ENCODE measurements around the gene ZNF140. TPM values are rescaled to one million over a fixed set of nuclear protein-coding genes. Genes with fewer than 3 reads are reported as not detected.

ZNF140 gene
- total and polyA plus RNA-seq, 8 donors = 6.5 to 19.6 (median 9.6) TPM

- intact Hi-C loops (cut with DNase I) = no loop called here
- Histone ChIP-seq H3K4me3 (peak overlapping the region; percentile 75 to 87 (median 80)), H3K27me3 (no peaks in the 10 kb centered on the region), H3K4me1 (peaks cover 0 to 6% (median 0%) of the 10 kb centered on the region in 3 donors), H3K36me3 (peaks cover 0 to 15% (median 0%) of the 10 kb centered on the region in 3 donors), H3K9me3 (peaks cover 0 to 18% (median 3%) of the 10 kb centered on the region in 4 donors), H3K27ac (peak overlapping the region; percentile 86 to 95 (median 92))
- TF ChIP-seq, protein P1, sequence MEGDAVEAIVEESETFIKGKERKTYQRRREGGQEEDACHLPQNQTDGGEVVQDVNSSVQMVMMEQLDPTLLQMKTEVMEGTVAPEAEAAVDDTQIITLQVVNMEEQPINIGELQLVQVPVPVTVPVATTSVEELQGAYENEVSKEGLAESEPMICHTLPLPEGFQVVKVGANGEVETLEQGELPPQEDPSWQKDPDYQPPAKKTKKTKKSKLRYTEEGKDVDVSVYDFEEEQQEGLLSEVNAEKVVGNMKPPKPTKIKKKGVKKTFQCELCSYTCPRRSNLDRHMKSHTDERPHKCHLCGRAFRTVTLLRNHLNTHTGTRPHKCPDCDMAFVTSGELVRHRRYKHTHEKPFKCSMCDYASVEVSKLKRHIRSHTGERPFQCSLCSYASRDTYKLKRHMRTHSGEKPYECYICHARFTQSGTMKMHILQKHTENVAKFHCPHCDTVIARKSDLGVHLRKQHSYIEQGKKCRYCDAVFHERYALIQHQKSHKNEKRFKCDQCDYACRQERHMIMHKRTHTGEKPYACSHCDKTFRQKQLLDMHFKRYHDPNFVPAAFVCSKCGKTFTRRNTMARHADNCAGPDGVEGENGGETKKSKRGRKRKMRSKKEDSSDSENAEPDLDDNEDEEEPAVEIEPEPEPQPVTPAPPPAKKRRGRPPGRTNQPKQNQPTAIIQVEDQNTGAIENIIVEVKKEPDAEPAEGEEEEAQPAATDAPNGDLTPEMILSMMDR (IDR thresholded peaks at IDR 0.05) = no peak
- WGBS, 2 donors = 18 to 29% methylated on average over 15 to 26 of the region's 26 CpGs
- peak; percentile 19 to 47 (median 36) for ATAC-seq
- DNase-seq = peak in 1 of 6 donors; percentile 13
- no peak for FAIRE-seq
These were observed 48.8 kb downstream of the ZNF140 start for GRCh38 chr12:133129368-133130037.

- Histone ChIP-seq H3K4me1 (peaks cover 0 to 6% (median 0%) of the 10 kb centered on the region in 3 donors), H3K27me3 (no peaks in the 10 kb centered on the region), H3K9me3 (peaks cover 0 to 13% (median 3%) of the 10 kb centered on the region in 4 donors), H3K4me3 (peak within 1 kb of the TSS; percentile 75 to 87 (median 80)), H3K27ac (peak within 1 kb of the TSS; percentile 86 to 95 (median 92)), H3K36me3 (peaks cover 0 to 13% (median 0%) of the 10 kb centered on the region in 3 donors)
- ATAC-seq = peak; percentile 93 to 99 (median 96)
- DNase-seq = peak; percentile 95 to 99 (median 98)
- intact Hi-C loops (cut with DNase I) = no loop called here
- TF ChIP-seq, protein P1 (IDR thresholded peaks at IDR 0.05) = no peak
- FAIRE-seq = no peak
- WGBS, 2 donors = 0% methylated on average over 74 to 87 of the region's 87 CpGs
These were observed 49.5 kb downstream of the ZNF140 start, which contains the start of the genes ZNF10 and ZNF891 for GRCh38 chr12:133130038-133130807. ZNF10 (plus strand) TSS chr12:133130627; CDS start chr12:133144493, 13,866 bp downstream. ZNF891 (minus strand) TSS chr12:133130274; CDS start chr12:133121918, 8,356 bp downstream.

GRCh38 chr12:133130808-133131128 is 50.0 kb downstream of the ZNF140 start:
- peak in 3 of 4 donors; percentile 11 to 33 (median 19) for ATAC-seq
- Histone ChIP-seq H3K27me3 (no peaks in the 10 kb centered on the region), H3K27ac (peak overlapping the region; percentile 86 to 95 (median 92)), H3K36me3 (peaks cover 0 to 9% (median 0%) of the 10 kb centered on the region in 3 donors), H3K4me3 (peak overlapping the region; percentile 75 to 87 (median 80)), H3K4me1 (peaks cover 0 to 6% (median 0%) of the 10 kb centered on the region in 3 donors), H3K9me3 (peaks cover 0 to 9% (median under 1%) of the 10 kb centered on the region in 4 donors)
- peak in 4 of 6 donors; percentile 38 to 72 (median 45) for DNase-seq
- no peak for FAIRE-seq
- WGBS, 2 donors = 1% methylated on average over 17 of the region's 17 CpGs
- TF ChIP-seq, protein P1 (IDR thresholded peaks at IDR 0.05) = no peak
- intact Hi-C loops (cut with DNase I) = no loop called here

DNA sequence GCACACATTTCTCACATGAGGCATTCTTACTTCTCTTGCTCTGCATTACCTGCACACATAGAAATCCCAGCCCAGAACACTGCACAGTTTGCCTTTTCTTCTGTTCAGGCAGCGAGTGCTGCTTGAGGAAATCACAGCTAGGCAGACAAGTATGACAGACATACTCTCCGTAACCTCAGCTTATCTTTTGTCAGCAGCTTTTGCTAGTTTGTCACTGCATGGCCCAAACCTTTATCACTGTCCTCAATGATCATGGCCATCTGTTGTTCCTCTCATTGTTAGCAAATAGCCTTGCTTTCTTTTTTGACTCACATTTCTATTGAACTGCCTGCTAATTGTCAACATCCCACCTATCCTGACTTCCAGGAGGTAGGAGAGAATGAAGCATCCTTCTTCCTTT is 55.0 kb downstream of the ZNF140 start:
- Histone ChIP-seq H3K36me3 (peaks cover 0 to 4% (median 0%) of the 10 kb centered on the region in 3 donors), H3K9me3 (peaks cover 0 to 4% (median 0%) of the 10 kb centered on the region in 4 donors), H3K27ac (no peak overlapping the region), H3K4me3 (no peak overlapping the region), H3K4me1 (peaks cover 0 to 6% (median 0%) of the 10 kb centered on the region in 3 donors), H3K27me3 (no peaks in the 10 kb centered on the region)
- intact Hi-C loops (cut with DNase I) = no loop called here
- 98 to 100% methylated on average over 2 of the region's 2 CpGs for WGBS, 2 donors
- no peak for DNase-seq
- no peak for ATAC-seq
- no peak for FAIRE-seq
- TF ChIP-seq, protein P1 (IDR thresholded peaks at IDR 0.05) = no peak

All from pancreas (tissue), 10 donors.